Lower leg skin (tissue), 4 donors: ENCODE data around the gene WHAMM. TPM values are rescaled to one million over a fixed set of nuclear protein-coding genes. Genes with fewer than 3 reads are reported as not detected.

Experiments
- DNase-seq, 2 donors: peaks; one replicate each; pipeline ENCODE4 v3.0.0-alpha.2; 2019; ENCODE audit warnings: low spot score in 2 of 2
- H3K4me3 ChIP-seq: fragments of 200-600 bp; sonication (generic); 2 replicates; pipeline ENCODE4 v1.5.1; 2017; ENCODE audit warnings: mild to moderate bottlenecking, low read depth; ENCODE audit not compliant: poor library complexity, severe bottlenecking
- POLR2A ChIP-seq, 2 donors: fragments of 450-650 bp; IDR thresholded peaks; one replicate each; pipeline ENCODE4 v1.6.1; 2016 to 2017; ENCODE audit warnings: antibody characterized with exemption in 2 of 2, mild to moderate bottlenecking in 1 of 2, moderate library complexity in 1 of 2
- WGBS, 2 donors: methylation state at CpG; one replicate each; pipeline ENCODE4 v1.1.5; 2018; 5-methylcytosine and 5-hydroxymethylcytosine counted together
- intact Hi-C: fragments of 100-400 bp; cut with DNase I; formaldehyde crosslinking; loops from one replicate; pipeline ENCODE4 v1.15.0; 2023; ENCODE audit warnings: low total_unique reads
- total RNA-seq, 4 donors: library from RNA; depleted of rRNA; stranded (reverse); fragments of >200 nt; gene quantifications; one replicate each; pipeline ENCODE4 v1.1.0, GENCODE V29; 2016
- TF ChIP-seq, protein P1 (sequence below), 3 donors: fragments of 450-650 bp; IDR thresholded peaks; one replicate each; pipeline ENCODE4 v1.5.1; 2016; ENCODE audit warnings: antibody characterized with exemption in 3 of 3, mild to moderate bottlenecking in 3 of 3, moderate library complexity in 2 of 3

WHAMM gene
- total RNA-seq, 4 donors from 2014 or later = 11.0 to 20.0 (median 11.4) TPM

DNA sequence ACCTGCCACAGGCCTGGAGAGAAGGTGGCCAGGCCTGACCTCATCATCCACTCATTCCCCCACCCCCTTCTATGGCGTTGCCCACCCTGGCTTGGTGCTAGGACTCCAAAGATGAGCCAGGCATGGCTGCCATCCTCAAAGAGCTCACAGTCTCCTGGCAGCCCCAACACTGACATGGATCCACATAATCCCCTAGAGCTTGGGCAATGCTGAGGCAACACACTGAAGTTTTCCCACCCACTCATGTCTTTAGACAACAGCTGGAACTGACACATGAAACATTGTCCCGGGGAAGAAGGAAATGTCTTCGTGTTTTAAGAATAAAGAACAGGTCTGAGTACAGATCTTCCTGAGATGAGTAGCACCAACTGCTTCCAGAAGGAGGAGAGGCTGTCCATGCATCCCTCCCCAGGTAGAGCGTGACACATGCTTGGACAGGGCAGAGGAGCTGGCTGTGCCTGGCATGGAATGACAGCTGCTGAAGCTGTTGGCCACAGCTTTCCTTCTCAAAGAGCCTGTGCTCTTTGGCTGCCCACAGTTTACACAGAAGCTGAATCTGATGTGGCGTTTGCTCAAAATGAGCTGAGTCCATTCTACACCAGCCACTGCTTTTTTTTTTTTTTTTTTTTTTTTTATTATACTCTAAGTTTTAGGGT is 73.0 kb downstream of the WHAMM start:
- TF ChIP-seq, protein P1, sequence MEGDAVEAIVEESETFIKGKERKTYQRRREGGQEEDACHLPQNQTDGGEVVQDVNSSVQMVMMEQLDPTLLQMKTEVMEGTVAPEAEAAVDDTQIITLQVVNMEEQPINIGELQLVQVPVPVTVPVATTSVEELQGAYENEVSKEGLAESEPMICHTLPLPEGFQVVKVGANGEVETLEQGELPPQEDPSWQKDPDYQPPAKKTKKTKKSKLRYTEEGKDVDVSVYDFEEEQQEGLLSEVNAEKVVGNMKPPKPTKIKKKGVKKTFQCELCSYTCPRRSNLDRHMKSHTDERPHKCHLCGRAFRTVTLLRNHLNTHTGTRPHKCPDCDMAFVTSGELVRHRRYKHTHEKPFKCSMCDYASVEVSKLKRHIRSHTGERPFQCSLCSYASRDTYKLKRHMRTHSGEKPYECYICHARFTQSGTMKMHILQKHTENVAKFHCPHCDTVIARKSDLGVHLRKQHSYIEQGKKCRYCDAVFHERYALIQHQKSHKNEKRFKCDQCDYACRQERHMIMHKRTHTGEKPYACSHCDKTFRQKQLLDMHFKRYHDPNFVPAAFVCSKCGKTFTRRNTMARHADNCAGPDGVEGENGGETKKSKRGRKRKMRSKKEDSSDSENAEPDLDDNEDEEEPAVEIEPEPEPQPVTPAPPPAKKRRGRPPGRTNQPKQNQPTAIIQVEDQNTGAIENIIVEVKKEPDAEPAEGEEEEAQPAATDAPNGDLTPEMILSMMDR (IDR thresholded peaks at IDR 0.05) = no peak
- no peak for TF ChIP-seq POLR2A (IDR thresholded peaks at IDR 0.05)
- H3K4me3 ChIP-seq = no peak overlapping the region
- intact Hi-C loops = no loop called here
- 59 to 64% methylated on average over 4 to 5 of the region's 5 CpGs for WGBS, 2 donors
- DNase-seq = no peak

Other genes with a start within 250 kb of the WHAMM start
- gene CPEB1, start 162.3 kb upstream of the WHAMM start, total RNA-seq = 1 to 10 TPM in 2 of 4 donors, under 1 TPM in 2; 0.15 to 2.9 (median 1.3) TPM
- gene AP3B2, start 99.8 kb upstream of the WHAMM start, total RNA-seq = 1 to 10 TPM; 1.3 to 6.2 (median 2.4) TPM
- under 1 TPM in 1 of 4 donors, not detected in 3; 0.19 TPM for gene FSD2, start 3.6 kb upstream of the WHAMM start, total RNA-seq
- gene HOMER2, start 143.1 kb downstream of the WHAMM start, total RNA-seq = 100 to 1,000 TPM in 2 of 4 donors, 10 to 100 TPM in 2; 88.3 to 129 (median 108) TPM
- 10 to 100 TPM; 26.5 to 32.1 (median 29.5) TPM for gene RAMAC, start 176.6 kb downstream of the WHAMM start, total RNA-seq
- 10 to 100 TPM in 3 of 4 donors, 1 to 10 TPM in 1; 8.6 to 28.2 (median 22.5) TPM for gene C15orf40, start 202.0 kb downstream of the WHAMM start, total RNA-seq